ENCODE data around the gene IL23R. TPM values are rescaled to one million over a fixed set of nuclear protein-coding genes. Genes with fewer than 3 reads are reported as not detected.

Gene IL23R, protein sequence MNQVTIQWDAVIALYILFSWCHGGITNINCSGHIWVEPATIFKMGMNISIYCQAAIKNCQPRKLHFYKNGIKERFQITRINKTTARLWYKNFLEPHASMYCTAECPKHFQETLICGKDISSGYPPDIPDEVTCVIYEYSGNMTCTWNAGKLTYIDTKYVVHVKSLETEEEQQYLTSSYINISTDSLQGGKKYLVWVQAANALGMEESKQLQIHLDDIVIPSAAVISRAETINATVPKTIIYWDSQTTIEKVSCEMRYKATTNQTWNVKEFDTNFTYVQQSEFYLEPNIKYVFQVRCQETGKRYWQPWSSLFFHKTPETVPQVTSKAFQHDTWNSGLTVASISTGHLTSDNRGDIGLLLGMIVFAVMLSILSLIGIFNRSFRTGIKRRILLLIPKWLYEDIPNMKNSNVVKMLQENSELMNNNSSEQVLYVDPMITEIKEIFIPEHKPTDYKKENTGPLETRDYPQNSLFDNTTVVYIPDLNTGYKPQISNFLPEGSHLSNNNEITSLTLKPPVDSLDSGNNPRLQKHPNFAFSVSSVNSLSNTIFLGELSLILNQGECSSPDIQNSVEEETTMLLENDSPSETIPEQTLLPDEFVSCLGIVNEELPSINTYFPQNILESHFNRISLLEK
- 1 to 10 TPM in 1 of 3 donors, under 1 TPM in 2; 0.12 to 1.4 (median 0.23) TPM for polyA plus RNA-seq

- Mint-ChIP-seq H3K9me3 (no peaks in the 10 kb centered on the region), H3K4me3 (peak within 1 kb of the TSS in 4 of 5 donors; percentile 2 to 42 (median 26)), H3K4me1 (peaks cover 17 to 36% of the 10 kb centered on the region in 2 donors), H3K36me3 (no peaks in the 10 kb centered on the region), H3K27me3 (ENCODE audit: low read depth in 3 of 3) (peaks cover 0 to 9% (median 3%) of the 10 kb centered on the region in 3 donors), H3K27ac (peak within 1 kb of the TSS in 4 of 6 donors; percentile 63 to 84 (median 72))
- DNase-seq = peak; percentile 17 to 34 (median 23)
Observed at GRCh38 chr1:67166196-67166595, at the start of gene IL23R. Gene IL23R, plus strand, starts transcription at chr1:67166454. Its CDS starts 1,667 bp downstream, at chr1:67168121.

DNA sequence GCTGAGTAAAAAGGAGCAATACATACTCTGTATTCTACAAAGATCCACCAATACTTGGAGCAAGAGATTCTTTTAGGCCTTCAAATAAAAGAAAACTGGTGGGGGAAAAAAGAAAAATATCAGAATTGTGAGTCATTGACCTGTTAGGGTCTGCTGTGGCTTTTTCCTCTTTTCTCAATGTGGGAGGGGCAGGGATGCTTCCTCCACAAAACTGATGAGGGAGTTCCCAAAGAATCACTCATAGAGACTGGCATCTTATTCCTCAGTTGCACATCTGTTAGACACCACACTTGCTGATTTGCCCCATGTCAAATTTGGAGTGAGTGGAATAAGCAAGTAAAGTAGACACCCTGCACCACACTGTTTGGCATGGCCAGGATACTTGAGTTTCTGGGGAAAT lies 48.1 kb upstream of the IL23R start:
- H3K36me3 Mint-ChIP-seq = peaks cover 0 to 11% (median 0%) of the 10 kb centered on the region in 3 donors
- no peaks in the 10 kb centered on the region for H3K27me3 Mint-ChIP-seq (ENCODE audit: low read depth in 3 of 3)
- H3K27ac Mint-ChIP-seq = no peak overlapping the region
- H3K9me3 Mint-ChIP-seq = peaks cover 0 to 2% (median 0%) of the 10 kb centered on the region in 6 donors
- no peak overlapping the region for H3K4me3 Mint-ChIP-seq
- H3K4me1 Mint-ChIP-seq = no peaks in the 10 kb centered on the region
- no peak for DNase-seq

DNA sequence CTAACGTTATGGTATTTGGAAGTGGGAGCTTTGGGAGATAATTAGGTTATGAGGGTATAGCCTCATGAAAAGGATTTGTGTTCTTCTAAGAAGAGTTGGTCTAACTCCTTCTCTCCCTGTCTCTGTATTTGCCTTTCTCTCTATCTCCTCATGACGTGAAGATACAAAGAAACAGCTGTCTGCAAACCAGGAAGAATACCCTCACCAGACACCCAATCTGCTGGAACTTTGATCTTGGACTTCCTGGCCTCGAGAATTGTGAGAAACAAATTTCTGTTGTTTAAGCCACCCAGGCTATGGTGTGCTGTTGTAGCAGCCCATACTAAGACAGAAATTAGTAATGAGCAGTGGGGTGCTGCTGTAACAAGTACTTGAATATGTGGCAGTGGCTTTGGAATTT lies 47.6 kb upstream of the IL23R start:
- peaks cover 0 to 11% (median 0%) of the 10 kb centered on the region in 3 donors for H3K36me3 Mint-ChIP-seq
- H3K4me3 Mint-ChIP-seq = no peak overlapping the region
- no peaks in the 10 kb centered on the region for H3K4me1 Mint-ChIP-seq
- no peak for DNase-seq
- peaks cover 0 to 2% (median 0%) of the 10 kb centered on the region in 6 donors for H3K9me3 Mint-ChIP-seq
- no peak overlapping the region for H3K27ac Mint-ChIP-seq
- no peaks in the 10 kb centered on the region for H3K27me3 Mint-ChIP-seq (ENCODE audit: low read depth in 3 of 3)

- H3K4me3 Mint-ChIP-seq = no peak overlapping the region
- H3K4me1 Mint-ChIP-seq = peaks cover 0 to under 1% of the 10 kb centered on the region in 2 donors
- DNase-seq = no peak
- H3K27ac Mint-ChIP-seq = no peak overlapping the region
- H3K36me3 Mint-ChIP-seq = peaks cover 0 to 6% (median 0%) of the 10 kb centered on the region in 3 donors
- peaks cover 0 to 2% (median 0%) of the 10 kb centered on the region in 6 donors for H3K9me3 Mint-ChIP-seq
- no peaks in the 10 kb centered on the region for H3K27me3 Mint-ChIP-seq (ENCODE audit: low read depth in 3 of 3)
Observed at GRCh38 chr1:67120855-67121619, 45.2 kb upstream of the IL23R start.

DNA sequence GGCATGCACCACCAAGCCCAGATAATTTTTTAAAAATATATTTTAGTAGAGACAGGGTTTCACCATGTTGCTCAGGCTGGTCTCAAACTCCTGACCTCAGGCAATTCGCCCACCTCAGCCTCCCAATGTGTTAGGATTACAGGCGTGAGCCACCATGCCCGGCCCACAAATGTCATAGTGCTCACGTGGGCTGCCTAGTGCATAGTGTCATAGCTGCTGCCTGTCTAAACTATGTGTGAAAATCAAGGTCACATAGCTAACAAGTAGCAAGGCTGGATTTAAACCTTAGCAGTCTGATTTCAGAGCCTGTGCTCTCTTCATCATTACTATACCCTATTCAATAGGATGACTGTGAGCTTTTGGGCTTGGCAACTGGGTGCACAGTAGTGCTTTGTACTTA lies 41.8 kb upstream of the IL23R start:
- Mint-ChIP-seq H3K4me1 (peaks cover 0 to 7% of the 10 kb centered on the region in 2 donors), H3K36me3 (peaks cover 0 to 2% (median 0%) of the 10 kb centered on the region in 3 donors), H3K27ac (no peak overlapping the region), H3K4me3 (no peak overlapping the region), H3K9me3 (peaks cover 0 to under 1% (median 0%) of the 10 kb centered on the region in 6 donors), H3K27me3 (ENCODE audit: low read depth in 3 of 3) (no peaks in the 10 kb centered on the region)
- no peak for DNase-seq

DNA sequence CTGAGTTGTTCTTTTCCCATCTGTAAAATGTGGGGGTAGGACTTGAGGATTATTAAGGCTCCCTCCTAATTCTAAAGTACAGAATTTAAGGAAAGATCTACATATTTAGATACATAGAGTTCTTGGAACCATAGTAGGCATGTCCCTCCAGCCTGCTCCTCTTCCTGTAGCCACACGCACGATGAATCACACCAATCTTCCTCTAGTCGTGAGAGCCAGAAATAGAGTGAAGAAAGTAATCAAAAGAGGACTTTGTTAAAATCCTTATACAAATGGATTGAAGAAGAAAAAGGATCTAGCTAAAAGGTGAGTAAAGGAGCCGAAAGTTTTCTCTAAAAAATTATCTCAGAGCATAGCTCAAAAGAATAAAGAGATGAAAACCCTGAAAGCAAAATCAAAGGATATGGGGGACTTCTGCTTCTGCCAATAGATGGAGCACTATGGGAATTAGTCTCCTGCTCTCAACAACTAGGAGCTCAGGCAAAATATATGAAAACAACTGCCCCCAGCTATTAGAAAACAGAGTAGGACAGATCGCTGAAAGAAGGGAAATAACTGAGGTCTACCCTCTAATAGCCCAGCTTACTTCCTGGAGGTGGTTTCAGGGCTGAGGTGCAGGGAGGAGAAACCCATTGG lies 40.0 kb upstream of the IL23R start:
- H3K27me3 Mint-ChIP-seq (ENCODE audit: low read depth in 3 of 3) = no peaks in the 10 kb centered on the region
- no peak overlapping the region for H3K4me3 Mint-ChIP-seq

GRCh38 chr1:67126974-67127373 lies 39.3 kb upstream of the IL23R start:
- Mint-ChIP-seq H3K27me3 (ENCODE audit: low read depth in 3 of 3) (no peaks in the 10 kb centered on the region), H3K4me3 (no peak overlapping the region), H3K36me3 (no peaks in the 10 kb centered on the region), H3K9me3 (no peaks in the 10 kb centered on the region), H3K4me1 (peaks cover 0 to 7% of the 10 kb centered on the region in 2 donors), H3K27ac (no peak overlapping the region)
- DNase-seq = no peak

More for the DNA sequence above, 40.0 kb upstream of the IL23R start:
- H3K4me1 Mint-ChIP-seq = peaks cover 0 to 7% of the 10 kb centered on the region in 2 donors
- H3K9me3 Mint-ChIP-seq = no peaks in the 10 kb centered on the region
- no peak for DNase-seq
- no peaks in the 10 kb centered on the region for H3K36me3 Mint-ChIP-seq
- H3K27ac Mint-ChIP-seq = no peak overlapping the region

DNA sequence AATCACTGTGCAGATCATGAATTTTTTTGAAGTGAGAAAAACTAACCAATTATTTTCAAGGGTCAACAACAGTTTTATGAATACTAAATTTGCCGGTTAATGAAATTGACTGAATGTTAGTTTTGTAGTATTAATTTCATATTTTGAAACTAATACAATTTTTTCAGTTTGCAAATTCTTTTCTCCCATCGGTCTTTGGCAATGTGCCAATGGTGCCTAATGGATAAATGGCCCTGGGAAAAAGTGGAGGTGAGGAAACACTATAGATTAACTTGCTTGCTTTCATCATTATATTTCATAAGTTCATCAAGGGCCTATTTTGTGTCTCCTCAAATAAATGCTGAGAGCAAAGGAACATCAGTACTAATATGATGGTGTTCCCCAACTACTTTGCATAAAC lies 35.6 kb upstream of the IL23R start:
- Mint-ChIP-seq H3K4me1 (peaks cover 9 to 15% of the 10 kb centered on the region in 2 donors), H3K9me3 (no peaks in the 10 kb centered on the region), H3K4me3 (no peak overlapping the region), H3K36me3 (no peaks in the 10 kb centered on the region), H3K27me3 (ENCODE audit: low read depth in 3 of 3) (peaks cover 2 to 9% (median 4%) of the 10 kb centered on the region in 3 donors), H3K27ac (no peak overlapping the region)
- DNase-seq = no peak

GRCh38 chr1:67133177-67133576 lies 33.1 kb upstream of the IL23R start:
- Mint-ChIP-seq H3K9me3 (no peaks in the 10 kb centered on the region), H3K27me3 (ENCODE audit: low read depth in 3 of 3) (peaks cover 2 to 9% (median 4%) of the 10 kb centered on the region in 3 donors), H3K36me3 (no peaks in the 10 kb centered on the region), H3K27ac (no peak overlapping the region), H3K4me1 (peaks cover 8 to 9% of the 10 kb centered on the region in 2 donors), H3K4me3 (peak overlapping the region in 1 of 5 donors; percentile 41)
- DNase-seq = no peak

GRCh38 chr1:67134695-67135094 lies 31.6 kb upstream of the IL23R start, which contains the start of gene C1orf141:
Gene C1orf141, minus strand, starts transcription at chr1:67134970. Its CDS starts 7,730 bp downstream, at chr1:67127240.
- Mint-ChIP-seq H3K4me3 (peak within 1 kb of the TSS; percentile 60 to 87 (median 62)), H3K9me3 (no peaks in the 10 kb centered on the region), H3K27me3 (ENCODE audit: low read depth in 3 of 3) (peaks cover 2 to 9% (median 4%) of the 10 kb centered on the region in 3 donors), H3K4me1 (peaks cover 8 to 9% of the 10 kb centered on the region in 2 donors), H3K36me3 (no peaks in the 10 kb centered on the region), H3K27ac (peak within 1 kb of the TSS in 1 of 6 donors; percentile 52)
- peak in 1 of 3 donors; percentile 9 for DNase-seq

DNA sequence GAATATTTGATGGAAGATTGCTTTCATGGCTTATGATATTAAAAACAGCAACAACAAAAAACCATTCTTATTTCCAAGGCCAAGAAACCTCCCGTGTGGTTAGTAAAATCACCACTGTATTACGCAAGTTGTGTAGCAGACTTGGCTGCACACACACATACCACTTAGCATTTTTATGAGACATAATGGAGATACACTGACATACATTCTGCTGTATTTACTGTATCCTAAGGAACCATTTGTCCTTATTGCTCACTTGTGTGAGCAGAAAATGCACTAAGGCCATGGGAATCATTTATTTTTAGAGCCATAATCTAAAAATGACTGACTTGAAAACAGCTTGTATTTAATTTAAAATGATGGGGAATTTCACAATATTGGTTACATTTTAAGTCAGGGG lies 30.9 kb upstream of the IL23R start:
- no peaks in the 10 kb centered on the region for H3K36me3 Mint-ChIP-seq
- no peaks in the 10 kb centered on the region for H3K9me3 Mint-ChIP-seq
- peaks cover 8 to 9% of the 10 kb centered on the region in 2 donors for H3K4me1 Mint-ChIP-seq
- no peak for DNase-seq
- no peak overlapping the region for H3K27ac Mint-ChIP-seq
- H3K27me3 Mint-ChIP-seq (ENCODE audit: low read depth in 3 of 3) = peaks cover 2 to 9% (median 4%) of the 10 kb centered on the region in 3 donors
- peak overlapping the region in 2 of 5 donors; percentile 62 to 87 for H3K4me3 Mint-ChIP-seq

DNA sequence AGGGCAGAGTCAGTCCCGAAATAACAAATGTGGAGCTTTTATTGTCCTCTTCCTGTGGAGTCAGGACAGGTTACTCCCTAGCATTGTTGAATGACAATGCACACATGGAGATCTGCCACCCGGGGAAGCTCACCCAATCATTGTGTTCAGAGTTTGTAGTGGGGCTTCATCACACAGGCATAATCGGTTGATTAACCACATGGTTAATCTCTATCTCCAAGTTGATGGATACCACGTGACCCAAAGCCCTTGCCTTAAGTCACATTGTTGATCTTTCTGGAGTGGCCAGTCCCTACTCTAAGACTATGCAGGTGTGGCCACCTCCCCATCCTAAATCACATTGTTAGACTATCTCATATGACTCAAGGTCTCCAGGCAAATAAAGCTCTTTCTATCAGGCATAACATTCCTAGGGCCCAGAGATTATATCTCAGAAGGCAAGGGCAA lies 28.9 kb upstream of the IL23R start:
- Mint-ChIP-seq H3K4me3 (no peak overlapping the region), H3K36me3 (no peaks in the 10 kb centered on the region), H3K27me3 (ENCODE audit: low read depth in 3 of 3) (peaks cover 2 to 9% (median 4%) of the 10 kb centered on the region in 3 donors), H3K9me3 (no peaks in the 10 kb centered on the region), H3K27ac (no peak overlapping the region), H3K4me1 (peaks cover 8 to 9% of the 10 kb centered on the region in 2 donors)
- no peak for DNase-seq
